Erythroblast (primary cell): Measurements from ENCODE around the gene MAP3K2.

Experiments
- GATA1 ChIP-seq: IDR thresholded peaks from 2 replicates; pipeline ENCODE4 v1.6.1; 2011; ENCODE audit warnings: low read depth, mild to moderate bottlenecking, control low read depth, low read length, moderate library complexity
- POLR2A ChIP-seq: IDR thresholded peaks from 2 replicates; pipeline ENCODE4 v1.6.1; 2011; ENCODE audit warnings: mild to moderate bottlenecking, low read length

DNA sequence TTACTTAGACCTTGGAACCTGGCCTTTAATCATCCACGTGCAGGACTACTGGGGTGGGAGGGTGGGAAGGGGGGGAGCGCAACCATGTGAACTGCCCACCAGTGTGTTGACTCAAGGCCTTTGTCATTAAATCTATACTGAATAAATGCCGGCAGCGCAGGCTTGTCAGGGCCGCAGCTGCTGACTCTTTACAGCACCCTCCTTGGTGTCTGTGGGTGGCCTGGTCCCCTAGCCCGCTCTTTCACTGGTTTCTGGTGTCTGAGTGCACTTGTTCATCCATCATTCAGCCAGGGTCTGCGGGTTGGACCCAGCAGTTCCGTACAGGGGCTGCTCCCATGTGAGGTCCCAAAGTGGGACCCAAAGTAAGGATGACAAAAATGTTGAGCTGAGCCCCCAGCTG, 11.5 kb downstream of the MAP3K2 start:
- TF ChIP-seq POLR2A (no peak), GATA1 (no peak)
